Measurements from ENCODE around the gene GIMAP8.

- no peak for TF ChIP-seq CTCF (IDR thresholded peaks at IDR 0.05)
- TF ChIP-seq POLR2A (IDR thresholded peaks at IDR 0.05) = no peak
These were observed 36.8 kb upstream of the GIMAP8 start for GRCh38 chr7:150413640-150414081.

All from heart left ventricle (tissue), 13 donors.